ENCODE measurements around the gene KRT28. TPM values are rescaled to one million over a fixed set of nuclear protein-coding genes. Genes with fewer than 3 reads are reported as not detected.

KRT28 gene
- polyA plus RNA-seq, 6 donors from 2014 or later = not detected

DNA sequence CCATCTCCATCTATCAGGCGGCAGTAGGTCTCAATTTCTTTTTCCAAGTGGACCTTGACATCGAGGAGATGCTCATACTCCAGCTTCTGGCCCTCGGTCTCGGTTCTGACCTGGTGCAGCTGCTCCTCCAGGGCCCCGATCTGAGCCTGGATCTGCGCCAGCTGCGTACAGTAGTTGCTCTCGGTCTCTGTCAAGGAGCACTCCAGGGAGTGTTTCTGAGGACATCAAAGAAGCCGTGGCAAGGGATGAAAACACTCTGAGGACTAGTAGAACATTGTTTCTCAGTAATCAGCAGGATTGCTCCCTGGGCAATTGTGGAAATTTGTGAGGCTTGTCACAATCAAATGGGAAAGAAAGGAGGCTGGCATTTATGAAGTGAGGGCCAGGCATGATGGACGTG is 5.9 kb downstream of the KRT28 start:
- Mint-ChIP-seq H3K27me3 (peaks cover 33 to 44% (median 39%) of the 10 kb centered on the region in 3 donors), H3K36me3 (peaks cover 0 to 5% of the 10 kb centered on the region in 2 donors), H3K4me1 (no peaks in the 10 kb centered on the region), H3K9me3 (no peaks in the 10 kb centered on the region), H3K4me3 (no peak overlapping the region), H3K27ac (no peak overlapping the region)
- DNase-seq (no peak), ATAC-seq (ENCODE audit: low read depth in 2 of 2) (no peak)

- peaks cover 0 to 5% of the 10 kb centered on the region in 2 donors for H3K36me3 Mint-ChIP-seq
- no peaks in the 10 kb centered on the region for H3K9me3 Mint-ChIP-seq
- peaks cover 29 to 49% (median 45%) of the 10 kb centered on the region in 3 donors for H3K27me3 Mint-ChIP-seq
- no peaks in the 10 kb centered on the region for H3K4me1 Mint-ChIP-seq
- DNase-seq = no peak
- H3K4me3 Mint-ChIP-seq = no peak overlapping the region
- H3K27ac Mint-ChIP-seq = no peak overlapping the region
- ATAC-seq (ENCODE audit: low read depth in 2 of 2) = no peak
Measured at GRCh38 chr17:40791787-40792436, 7.8 kb downstream of the KRT28 start.

- H3K27ac Mint-ChIP-seq = no peak overlapping the region
- ATAC-seq (ENCODE audit: low read depth in 2 of 2) = no peak
- H3K9me3 Mint-ChIP-seq = no peaks in the 10 kb centered on the region
- H3K4me3 Mint-ChIP-seq = no peak overlapping the region
- H3K4me1 Mint-ChIP-seq = no peaks in the 10 kb centered on the region
- no peaks in the 10 kb centered on the region for H3K36me3 Mint-ChIP-seq
- no peak for DNase-seq
- peaks cover 24 to 43% (median 38%) of the 10 kb centered on the region in 3 donors for H3K27me3 Mint-ChIP-seq
Measured at GRCh38 chr17:40791111-40791510, 8.6 kb downstream of the KRT28 start.

DNA sequence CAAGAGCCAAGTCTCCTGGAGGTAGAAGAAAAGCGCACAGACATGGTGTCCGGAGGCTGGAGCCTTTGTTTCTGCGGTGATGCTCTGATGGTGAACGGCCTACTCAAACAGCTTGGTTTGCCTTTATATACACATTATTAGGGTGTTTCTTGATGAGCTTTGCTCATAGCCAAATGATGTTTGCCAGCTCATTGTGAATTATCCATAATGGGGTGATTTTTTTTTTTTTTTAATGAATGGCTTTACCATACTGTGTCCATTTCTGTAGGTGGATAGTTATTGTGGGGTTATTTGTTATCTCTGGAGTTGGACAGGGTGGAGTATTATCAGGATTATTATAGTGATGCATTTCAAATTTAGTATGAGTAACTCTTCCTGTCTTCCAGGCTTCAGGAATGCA is 17.3 kb downstream of the KRT28 start, which contains the start of gene KRT27:
KRT27 (minus strand) TSS at position 101 of the 400 bp plus-strand sequence; CDS start at position 44, 57 bp downstream.
- Mint-ChIP-seq H3K27ac (no peak within 1 kb of the TSS), H3K36me3 (no peaks in the 10 kb centered on the region), H3K27me3 (peaks cover 38 to 63% (median 54%) of the 10 kb centered on the region in 3 donors), H3K4me1 (peaks cover 0 to 9% (median 0%) of the 10 kb centered on the region in 3 donors), H3K9me3 (peaks cover 0 to 2% (median 0%) of the 10 kb centered on the region in 7 donors), H3K4me3 (no peak within 1 kb of the TSS)
- no peak for DNase-seq
- ATAC-seq (ENCODE audit: low read depth in 2 of 2) = no peak

- Mint-ChIP-seq H3K27ac (peak overlapping the region in 1 of 6 donors; percentile 47), H3K36me3 (no peaks in the 10 kb centered on the region), H3K27me3 (peaks cover 50 to 71% (median 71%) of the 10 kb centered on the region in 3 donors), H3K9me3 (peaks cover 0 to 2% (median 0%) of the 10 kb centered on the region in 7 donors), H3K4me3 (peak overlapping the region; percentile 17 to 78 (median 54)), H3K4me1 (peaks cover 0 to 9% (median 0%) of the 10 kb centered on the region in 3 donors)
- DNase-seq (no peak), ATAC-seq (ENCODE audit: low read depth in 2 of 2) (peak; percentile 40 to 48)
Measured at GRCh38 chr17:40779181-40779909, 20.4 kb downstream of the KRT28 start.

- ATAC-seq (ENCODE audit: low read depth in 2 of 2) (no peak), DNase-seq (no peak)
- Mint-ChIP-seq H3K27ac (no peak overlapping the region), H3K4me3 (no peak overlapping the region), H3K36me3 (no peaks in the 10 kb centered on the region), H3K27me3 (peaks cover 45 to 69% (median 68%) of the 10 kb centered on the region in 3 donors), H3K4me1 (peaks cover 0 to 9% (median 0%) of the 10 kb centered on the region in 3 donors), H3K9me3 (peaks cover 0 to 2% (median 0%) of the 10 kb centered on the region in 7 donors)
Measured at GRCh38 chr17:40778461-40778860, 21.3 kb downstream of the KRT28 start.

- Mint-ChIP-seq H3K4me1 (peaks cover 0 to 9% (median 0%) of the 10 kb centered on the region in 3 donors), H3K27me3 (peaks cover 41 to 66% (median 64%) of the 10 kb centered on the region in 3 donors), H3K9me3 (peaks cover 0 to 2% (median 0%) of the 10 kb centered on the region in 7 donors), H3K4me3 (no peak overlapping the region), H3K36me3 (no peaks in the 10 kb centered on the region), H3K27ac (no peak overlapping the region)
- DNase-seq (no peak), ATAC-seq (ENCODE audit: low read depth in 2 of 2) (no peak)
Measured at GRCh38 chr17:40777971-40778370, 21.8 kb downstream of the KRT28 start.

DNA sequence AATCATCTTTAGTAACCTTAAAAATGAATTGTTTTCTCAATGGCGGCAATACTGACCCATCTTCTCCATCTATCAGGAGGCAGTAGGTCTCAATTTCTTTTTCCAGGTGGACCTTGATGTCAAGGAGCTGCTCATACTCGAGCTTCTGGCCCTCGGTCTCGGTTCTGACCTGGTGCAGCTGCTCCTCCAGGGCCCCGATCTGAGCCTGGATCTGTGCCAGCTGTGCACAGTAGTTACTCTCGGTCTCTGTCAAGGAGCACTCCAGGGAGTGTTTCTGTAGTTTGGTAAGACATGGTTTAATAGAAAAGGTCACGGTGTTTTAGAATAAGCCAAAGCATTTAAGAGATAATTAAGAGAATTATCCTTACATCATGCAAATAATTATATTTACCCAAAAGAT is 22.3 kb downstream of the KRT28 start:
- Mint-ChIP-seq H3K27me3 (peaks cover 45 to 66% (median 65%) of the 10 kb centered on the region in 3 donors), H3K4me1 (peaks cover 0 to 9% (median 0%) of the 10 kb centered on the region in 3 donors), H3K27ac (no peak overlapping the region), H3K4me3 (no peak overlapping the region), H3K36me3 (no peaks in the 10 kb centered on the region), H3K9me3 (peaks cover 0 to 3% (median 0%) of the 10 kb centered on the region in 7 donors)
- no peak for ATAC-seq (ENCODE audit: low read depth in 2 of 2)
- DNase-seq = no peak

- H3K36me3 Mint-ChIP-seq = no peaks in the 10 kb centered on the region
- DNase-seq (no peak), ATAC-seq (ENCODE audit: low read depth in 2 of 2) (no peak)
- peaks cover 48 to 70% (median 64%) of the 10 kb centered on the region in 3 donors for H3K27me3 Mint-ChIP-seq
- H3K9me3 Mint-ChIP-seq = peaks cover 0 to 4% (median 0%) of the 10 kb centered on the region in 7 donors
- H3K4me3 Mint-ChIP-seq = no peak overlapping the region
- no peak overlapping the region for H3K27ac Mint-ChIP-seq
- peaks cover 0 to 9% (median 0%) of the 10 kb centered on the region in 3 donors for H3K4me1 Mint-ChIP-seq
Measured at GRCh38 chr17:40775945-40776344, 23.8 kb downstream of the KRT28 start.

- H3K4me3 Mint-ChIP-seq = no peak within 1 kb of the TSS
- H3K36me3 Mint-ChIP-seq = no peaks in the 10 kb centered on the region
Measured at GRCh38 chr17:40772101-40772500, 27.7 kb downstream of the KRT28 start, which contains the start of gene KRT26. KRT26 (minus strand) TSS chr17:40772201; CDS start chr17:40772113, 88 bp downstream.

DNA sequence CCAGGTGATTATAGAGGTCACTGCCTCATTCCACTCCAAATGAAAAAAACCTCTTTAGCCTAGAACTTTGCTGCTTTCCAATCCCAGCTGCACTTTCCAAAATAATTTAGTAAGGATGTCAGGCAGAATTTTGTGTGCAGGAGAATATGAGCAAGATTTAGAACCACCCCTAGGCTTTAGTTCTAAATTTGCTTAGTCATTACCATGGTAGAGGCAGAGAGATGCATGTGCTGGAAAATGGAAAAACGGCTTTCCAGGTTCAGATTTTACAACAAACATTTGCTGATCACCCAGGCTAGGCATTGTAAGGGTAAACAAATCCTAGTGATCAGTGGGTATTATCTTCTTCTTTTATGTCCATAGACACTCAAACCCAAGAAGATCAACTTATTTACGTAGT is 34.1 kb downstream of the KRT28 start:
- no peaks in the 10 kb centered on the region for H3K4me1 Mint-ChIP-seq

More at GRCh38 chr17:40772101-40772500, 27.7 kb downstream of the KRT28 start, which contains the start of gene KRT26:
- Mint-ChIP-seq H3K4me1 (no peaks in the 10 kb centered on the region), H3K9me3 (peaks cover 0 to 2% (median 0%) of the 10 kb centered on the region in 7 donors), H3K27me3 (peaks cover 41 to 68% (median 62%) of the 10 kb centered on the region in 3 donors), H3K27ac (peak within 1 kb of the TSS in 2 of 6 donors; percentile 30 to 59)
- DNase-seq = no peak
- ATAC-seq (ENCODE audit: low read depth in 2 of 2) = no peak

DNA sequence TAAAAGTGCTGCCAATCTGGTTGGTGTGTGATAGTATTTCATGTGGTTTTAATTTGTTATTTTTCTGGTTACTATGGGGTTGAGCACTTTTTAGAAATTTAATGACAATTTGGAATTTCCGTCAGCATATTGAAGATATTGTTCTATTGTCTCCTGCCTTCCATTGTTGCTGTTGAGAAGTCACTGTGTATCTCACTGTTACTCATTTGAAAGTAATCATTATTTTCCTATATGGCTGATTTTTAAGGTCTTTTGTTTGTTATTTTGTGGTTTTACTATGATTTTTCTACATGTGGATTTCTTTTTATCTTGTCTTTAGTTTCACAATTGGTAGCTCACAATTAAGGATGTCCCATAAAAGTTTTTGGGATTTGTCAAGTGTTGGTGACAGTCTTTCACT is 36.0 kb downstream of the KRT28 start:
- Mint-ChIP-seq H3K36me3 (peaks cover 9 to 23% of the 10 kb centered on the region in 2 donors), H3K4me1 (no peaks in the 10 kb centered on the region), H3K9me3 (peaks cover 13 to 67% (median 50%) of the 10 kb centered on the region in 7 donors), H3K4me3 (no peak overlapping the region), H3K27ac (no peak overlapping the region), H3K27me3 (peaks cover 35 to 50% (median 49%) of the 10 kb centered on the region in 3 donors)
- ATAC-seq (ENCODE audit: low read depth in 2 of 2) = no peak
- DNase-seq = no peak

More for the DNA sequence above, 34.1 kb downstream of the KRT28 start:
- Mint-ChIP-seq H3K9me3 (peaks cover 6 to 48% (median 31%) of the 10 kb centered on the region in 7 donors), H3K4me3 (no peak overlapping the region), H3K27me3 (peaks cover 33 to 52% (median 48%) of the 10 kb centered on the region in 3 donors), H3K36me3 (peaks cover 0 to 10% of the 10 kb centered on the region in 2 donors), H3K27ac (no peak overlapping the region)
- DNase-seq = no peak
- no peak for ATAC-seq (ENCODE audit: low read depth in 2 of 2)

All from naive B cell (primary cell).